Stimulated activated CD8-positive, alpha-beta memory T cell treated with anti-CD3 and anti-CD28 coated beads, Interleukin-7, amount 100 ng/mL, for 48 hours (primary cell): Measurements from ENCODE around the gene CCDC33.

ENCODE experiments used
- DNase-seq, 2 donors: peaks; one replicate each; pipeline ENCODE4 v3.0.0-alpha.2; 2020; ENCODE audit warnings: low read depth in 1 of 2; ENCODE audit errors: extremely low read depth in 1 of 2

CCDC33 gene

DNA sequence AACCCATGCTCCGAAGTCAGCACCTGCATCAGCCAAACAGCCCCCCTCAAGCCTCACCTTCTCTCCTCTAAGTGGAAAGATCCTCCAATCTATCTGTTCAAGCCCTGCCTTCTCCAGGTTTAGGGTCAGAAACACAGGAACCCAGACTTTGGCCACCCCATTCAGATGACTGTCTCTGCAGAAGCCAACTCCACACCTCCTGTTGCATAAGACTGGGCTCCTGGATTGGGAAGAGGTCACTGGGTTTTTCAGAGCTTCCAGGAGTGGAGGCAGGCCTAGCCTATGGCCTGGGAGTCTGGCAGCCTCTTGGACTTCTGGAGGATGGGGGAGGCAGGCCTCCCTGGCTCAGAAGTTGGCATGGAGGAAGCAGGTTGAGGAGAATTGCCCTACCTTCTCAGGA, 21.5 kb downstream of the CCDC33 start:
- DNase-seq = no peak

- DNase-seq = no peak
Measured at GRCh38 chr15:74258456-74259291, 22.5 kb downstream of the CCDC33 start.

GRCh38 chr15:74259292-74259648, 23.1 kb downstream of the CCDC33 start:
- DNase-seq = no peak

DNA sequence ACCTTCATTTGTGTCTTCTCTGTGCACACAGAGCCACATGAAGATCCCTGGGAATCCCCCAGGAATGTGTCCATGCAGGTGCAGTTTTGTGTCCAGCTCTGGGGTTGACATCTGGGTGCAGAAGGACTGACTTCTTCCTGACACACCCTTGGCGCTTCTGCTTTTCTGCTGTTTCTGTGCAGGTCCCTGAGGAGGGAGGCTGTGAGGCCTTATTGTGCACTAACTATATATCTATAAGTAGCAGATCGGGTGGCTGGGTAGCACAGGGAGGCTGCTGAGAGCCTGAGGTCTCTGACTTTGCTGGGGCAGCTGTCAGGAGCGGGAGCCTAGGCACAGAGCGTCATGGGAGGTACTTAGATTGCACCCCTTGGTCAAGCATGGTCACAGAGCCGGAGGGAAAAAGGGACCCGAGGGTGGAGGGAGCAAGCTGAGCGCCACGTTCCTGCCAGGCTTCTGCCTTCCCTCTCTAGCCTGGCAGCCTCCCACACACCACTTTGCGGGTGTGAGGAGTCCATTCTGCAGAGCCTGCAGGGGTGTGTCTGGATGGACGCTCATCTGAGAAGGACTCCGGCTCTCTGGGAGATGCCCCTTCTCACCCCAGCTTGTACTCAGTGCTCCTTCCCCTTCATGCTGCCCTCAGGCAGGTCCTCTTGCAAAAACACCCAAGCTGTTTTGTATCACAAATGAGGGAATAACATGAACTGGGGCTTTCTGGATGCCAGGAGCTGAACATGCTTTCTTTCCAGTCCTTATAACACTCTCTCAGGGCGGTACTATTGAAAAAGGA, 23.9 kb downstream of the CCDC33 start:
- DNase-seq = no peak

DNA sequence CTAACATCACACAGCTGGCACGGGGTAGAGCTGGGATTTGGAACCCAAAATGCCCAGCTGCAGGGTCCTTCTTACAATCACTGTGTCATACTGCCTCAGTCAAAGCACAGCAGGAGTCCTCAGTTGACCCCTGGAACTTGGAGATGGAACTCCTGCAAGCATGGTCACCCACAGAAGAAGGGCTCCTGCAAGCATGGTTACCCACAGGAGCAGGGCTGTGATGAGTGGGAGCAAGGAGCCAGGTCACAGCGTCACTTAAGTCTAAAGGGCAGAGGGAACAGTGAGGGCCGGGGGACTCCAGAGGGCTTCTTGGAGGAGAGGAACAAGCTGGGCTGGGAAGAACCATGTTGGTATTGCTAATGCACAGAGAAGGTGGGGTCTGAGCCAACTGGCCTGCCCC, 24.9 kb downstream of the CCDC33 start:
- DNase-seq = no peak

DNA sequence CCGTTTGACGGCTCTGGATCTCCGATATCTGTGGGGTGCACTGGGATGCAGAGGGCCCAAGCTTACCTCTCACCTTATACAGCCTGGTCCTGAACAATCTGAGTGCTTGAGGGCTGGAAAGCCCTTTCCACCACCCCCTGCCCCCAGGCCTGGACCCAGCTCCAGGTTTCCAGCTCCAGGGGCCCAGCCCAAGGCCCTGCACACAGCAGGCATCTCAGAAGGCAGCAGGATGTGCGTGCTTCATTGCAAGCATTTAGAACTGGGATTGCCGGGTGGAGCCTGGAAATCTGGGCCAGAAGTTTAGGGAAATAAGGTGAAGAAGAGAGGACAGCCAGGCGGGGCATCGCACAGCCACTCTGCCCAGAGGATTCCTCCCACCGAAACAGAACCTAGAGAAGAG, 25.6 kb downstream of the CCDC33 start:
- no peak for DNase-seq

GRCh38 chr15:74262151-74262550, 26.0 kb downstream of the CCDC33 start:
- DNase-seq = no peak

DNA sequence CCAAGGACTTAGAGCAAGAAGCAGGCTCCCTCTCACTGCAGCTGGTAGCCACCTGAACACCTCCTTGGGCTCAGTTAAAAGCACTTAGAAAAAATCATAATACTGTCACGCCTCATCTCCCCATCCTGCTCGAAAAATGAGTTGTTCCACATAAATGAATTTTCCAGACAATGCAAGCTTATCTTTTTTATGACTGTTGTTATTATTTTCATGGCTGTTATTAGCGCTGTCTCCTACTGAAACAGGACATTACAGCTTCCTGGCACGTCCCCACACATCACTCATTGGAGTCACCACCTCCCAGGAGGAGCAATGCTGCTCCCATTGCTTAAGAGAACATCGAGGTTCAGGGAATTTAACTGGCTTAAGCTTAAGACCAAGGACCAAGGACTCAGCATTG, 26.5 kb downstream of the CCDC33 start:
- DNase-seq = no peak

DNA sequence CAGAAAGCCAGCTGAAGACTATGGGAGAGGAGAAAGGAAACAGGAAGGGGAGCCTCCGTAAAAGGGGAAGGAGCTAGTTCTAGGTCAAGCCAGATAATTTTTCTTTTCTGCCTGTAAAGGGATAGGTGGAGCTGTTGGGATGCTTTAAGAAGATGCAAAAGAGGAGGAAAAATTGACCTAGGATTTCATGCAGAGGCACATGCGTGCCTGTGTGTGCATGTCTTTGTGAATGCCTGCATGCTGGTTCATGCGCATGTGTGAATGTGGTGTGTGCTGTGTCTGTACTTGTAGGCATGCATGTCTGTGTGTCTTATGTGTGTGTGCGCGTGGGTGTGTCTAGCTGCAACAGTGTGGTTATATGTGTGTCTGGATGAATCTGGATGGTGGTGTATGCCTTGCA, 27.3 kb downstream of the CCDC33 start:
- no peak for DNase-seq

GRCh38 chr15:74264081-74264501, 28.0 kb downstream of the CCDC33 start:
- DNase-seq = no peak

GRCh38 chr15:74265046-74265639, 29.0 kb downstream of the CCDC33 start:
- no peak for DNase-seq

GRCh38 chr15:74268020-74268419, 31.9 kb downstream of the CCDC33 start:
- no peak for DNase-seq

GRCh38 chr15:74269362-74270035, 33.4 kb downstream of the CCDC33 start:
- no peak for DNase-seq

- DNase-seq = no peak
Measured at GRCh38 chr15:74270155-74270554, 34.0 kb downstream of the CCDC33 start.

- DNase-seq = no peak
Measured at GRCh38 chr15:74270854-74271520, 34.9 kb downstream of the CCDC33 start.

DNA sequence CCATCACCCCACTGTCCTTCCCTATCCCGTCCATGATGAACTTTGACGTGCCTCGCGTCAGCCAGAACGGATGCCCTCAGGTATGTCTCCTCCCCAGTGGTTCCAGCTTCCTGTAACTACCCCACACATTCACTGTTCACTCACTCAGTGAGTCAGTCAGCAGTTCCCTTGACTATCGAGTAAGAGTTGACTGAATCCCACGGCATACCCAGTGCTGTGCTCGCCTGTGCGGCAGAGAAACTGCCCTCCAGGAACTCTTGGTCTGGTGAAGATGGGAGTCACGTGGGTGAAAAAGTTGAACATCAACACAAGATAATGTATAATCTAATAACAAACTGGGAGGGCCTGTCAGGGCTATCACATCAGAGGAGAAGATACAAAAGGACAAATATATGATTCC, 36.7 kb downstream of the CCDC33 start:
- no peak for DNase-seq

GRCh38 chr15:74274470-74275038, 38.4 kb downstream of the CCDC33 start:
- DNase-seq = no peak

GRCh38 chr15:74275957-74276356, 39.8 kb downstream of the CCDC33 start:
- DNase-seq = no peak

DNA sequence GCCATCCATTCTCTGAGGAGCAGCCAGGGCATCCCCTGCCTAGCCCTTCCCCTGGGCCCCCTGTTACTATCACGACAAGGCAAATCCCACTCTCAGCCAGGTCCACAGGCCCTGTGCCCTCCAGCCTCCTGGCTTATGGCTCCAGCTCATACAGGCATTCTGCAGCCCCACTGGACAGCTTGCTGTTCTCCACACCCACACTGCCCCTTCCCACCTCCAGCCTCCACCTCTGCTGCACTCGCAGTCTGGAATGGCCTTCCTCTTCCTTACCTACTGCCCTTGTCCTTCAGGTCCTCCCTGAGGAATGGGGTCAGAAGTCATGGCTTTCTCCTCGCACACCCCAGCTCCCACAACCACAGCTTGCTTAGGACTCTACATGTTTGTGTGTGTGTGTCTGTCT, 40.4 kb downstream of the CCDC33 start:
- no peak for DNase-seq

DNA sequence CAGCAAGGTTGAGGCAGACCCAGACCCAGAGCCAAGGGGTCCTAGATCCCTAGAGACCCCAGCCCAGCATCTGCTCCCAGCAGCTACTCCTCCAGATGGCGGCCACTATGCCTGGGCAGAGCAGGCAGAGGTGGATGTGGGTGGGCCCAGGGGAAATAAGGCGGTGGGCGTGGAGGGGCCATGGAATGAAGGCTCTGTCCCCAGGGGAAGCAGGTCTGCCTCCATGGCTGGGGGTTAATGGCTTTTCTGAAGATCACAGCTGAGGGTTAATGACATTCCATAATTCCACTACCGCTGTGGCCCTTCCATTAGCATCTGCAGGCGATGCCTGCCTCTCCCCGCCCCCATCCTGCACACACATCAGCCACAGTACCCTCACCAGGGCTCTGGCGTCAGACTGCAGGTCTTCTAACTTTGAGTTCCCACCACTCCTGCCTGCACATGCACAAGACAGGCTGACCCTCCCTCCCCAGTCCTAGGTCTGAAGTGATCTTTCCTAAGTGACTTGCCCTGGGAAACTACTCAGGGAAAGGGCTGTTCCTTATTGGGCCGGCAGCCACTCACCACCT, 41.2 kb downstream of the CCDC33 start:
- DNase-seq = no peak
